ENCODE measurements around the gene SLIT3.
"Not testable (repeated sequence)": the region's sequence is repeated elsewhere in the genome, so short reads cannot be mapped to it uniquely, and the experiment has no call there.

The SLIT3 gene

GRCh38 chr5:169218861-169219260 lies 82.1 kb downstream of the SLIT3 start:
- no peak overlapping the region for H3K4me3 ChIP-seq (ENCODE audit: low read depth, low read length)
- TF ChIP-seq, protein P1, sequence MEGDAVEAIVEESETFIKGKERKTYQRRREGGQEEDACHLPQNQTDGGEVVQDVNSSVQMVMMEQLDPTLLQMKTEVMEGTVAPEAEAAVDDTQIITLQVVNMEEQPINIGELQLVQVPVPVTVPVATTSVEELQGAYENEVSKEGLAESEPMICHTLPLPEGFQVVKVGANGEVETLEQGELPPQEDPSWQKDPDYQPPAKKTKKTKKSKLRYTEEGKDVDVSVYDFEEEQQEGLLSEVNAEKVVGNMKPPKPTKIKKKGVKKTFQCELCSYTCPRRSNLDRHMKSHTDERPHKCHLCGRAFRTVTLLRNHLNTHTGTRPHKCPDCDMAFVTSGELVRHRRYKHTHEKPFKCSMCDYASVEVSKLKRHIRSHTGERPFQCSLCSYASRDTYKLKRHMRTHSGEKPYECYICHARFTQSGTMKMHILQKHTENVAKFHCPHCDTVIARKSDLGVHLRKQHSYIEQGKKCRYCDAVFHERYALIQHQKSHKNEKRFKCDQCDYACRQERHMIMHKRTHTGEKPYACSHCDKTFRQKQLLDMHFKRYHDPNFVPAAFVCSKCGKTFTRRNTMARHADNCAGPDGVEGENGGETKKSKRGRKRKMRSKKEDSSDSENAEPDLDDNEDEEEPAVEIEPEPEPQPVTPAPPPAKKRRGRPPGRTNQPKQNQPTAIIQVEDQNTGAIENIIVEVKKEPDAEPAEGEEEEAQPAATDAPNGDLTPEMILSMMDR (conservative IDR thresholded peaks at IDR 0.05; ENCODE audit: low read depth, low read length), result no peak
- no peak for DNase-seq (ENCODE audit: low read depth)

- H3K4me3 ChIP-seq (ENCODE audit: low read depth, low read length), result no peak overlapping the region
- DNase-seq (ENCODE audit: low read depth), result no peak
These were observed 82.8 kb downstream of the SLIT3 start for GRCh38 chr5:169218176-169218575.

GRCh38 chr5:169216866-169217265 lies 84.1 kb downstream of the SLIT3 start:
- no peak for DNase-seq (ENCODE audit: low read depth)
- no peak overlapping the region for H3K4me3 ChIP-seq (ENCODE audit: low read depth, low read length)
- TF ChIP-seq, protein P1 (conservative IDR thresholded peaks at IDR 0.05; ENCODE audit: low read depth, low read length), result no peak

More at GRCh38 chr5:169218176-169218575, 82.8 kb downstream of the SLIT3 start:
- TF ChIP-seq, protein P1 (conservative IDR thresholded peaks at IDR 0.05; ENCODE audit: low read depth, low read length), result no peak

DNA sequence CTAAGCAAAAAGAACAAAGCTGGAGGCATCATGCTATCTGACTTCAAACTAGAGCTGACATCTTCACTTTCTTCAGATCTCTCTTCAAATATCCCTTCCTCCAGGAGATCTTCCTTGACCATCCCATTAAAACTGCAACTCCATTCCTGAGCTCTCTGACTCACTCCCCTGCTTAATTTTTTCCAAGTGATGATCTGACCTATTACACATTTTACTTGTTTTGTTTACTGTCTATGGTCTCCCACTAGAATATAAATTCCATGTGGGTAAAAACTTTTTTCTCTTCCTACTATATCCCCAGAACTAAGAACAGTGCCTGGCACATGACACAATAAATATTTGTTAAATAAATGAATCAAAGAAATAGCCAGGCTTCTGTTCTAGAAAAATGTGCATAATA lies 87.5 kb downstream of the SLIT3 start:
- TF ChIP-seq, protein P1 (conservative IDR thresholded peaks at IDR 0.05; ENCODE audit: low read depth, low read length), result no peak
- DNase-seq (ENCODE audit: low read depth), result no peak
- H3K4me3 ChIP-seq (ENCODE audit: low read depth, low read length), result no peak overlapping the region

DNA sequence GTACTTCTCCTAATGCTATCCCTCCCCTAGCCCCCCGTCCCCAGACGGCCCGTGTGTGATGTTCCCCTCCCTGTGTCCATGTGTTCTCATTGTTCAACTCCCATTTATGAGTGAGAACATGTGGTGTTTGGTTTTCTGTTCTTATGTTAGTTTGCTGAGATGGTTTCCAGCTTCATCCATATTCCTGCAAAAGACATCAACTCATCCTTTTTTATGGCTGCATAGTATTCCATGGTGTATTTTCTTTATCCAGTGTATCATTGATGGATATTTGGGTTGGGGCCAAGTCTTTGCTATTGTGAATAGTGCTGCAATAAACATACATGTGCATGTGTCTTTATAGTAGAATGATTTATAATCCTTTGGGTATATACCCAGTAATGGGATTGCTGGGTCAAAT lies 89.2 kb downstream of the SLIT3 start:
- not testable (repeated sequence) for DNase-seq (ENCODE audit: low read depth); H3K4me3 ChIP-seq (ENCODE audit: low read depth, low read length)

DNA sequence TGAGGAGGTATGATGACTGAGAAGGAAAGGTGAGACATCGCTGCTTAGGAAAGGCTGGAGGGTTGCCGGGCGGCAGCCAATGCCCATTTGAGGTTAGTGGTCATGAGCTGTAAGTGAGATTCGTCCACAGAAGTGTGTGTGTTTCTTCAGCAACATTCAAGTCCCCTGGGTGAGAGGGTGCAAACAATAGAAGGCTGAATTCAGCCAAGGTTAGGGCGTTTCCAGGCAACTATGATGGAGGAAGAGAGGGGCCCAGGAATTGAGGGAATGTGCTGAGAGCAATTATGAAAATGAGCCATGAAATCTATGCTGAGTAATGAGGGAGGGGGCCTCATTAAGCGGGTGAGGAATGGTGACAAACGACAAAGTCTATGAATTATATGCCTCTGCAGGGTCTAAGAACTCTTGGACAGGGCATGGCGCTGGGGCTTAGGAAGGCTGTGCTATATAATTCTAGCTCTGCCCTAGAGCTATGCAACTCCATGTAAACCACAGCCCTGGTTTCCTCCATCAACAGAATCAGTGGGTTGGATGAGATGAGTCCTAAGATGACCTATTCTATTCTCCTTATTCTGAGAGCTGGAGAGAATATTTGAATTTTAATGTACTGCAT lies 96.0 kb downstream of the SLIT3 start:
- no peak for DNase-seq (ENCODE audit: low read depth)
- no peak overlapping the region for H3K4me3 ChIP-seq (ENCODE audit: low read depth, low read length)
- TF ChIP-seq, protein P1 (conservative IDR thresholded peaks at IDR 0.05; ENCODE audit: low read depth, low read length), result no peak

DNA sequence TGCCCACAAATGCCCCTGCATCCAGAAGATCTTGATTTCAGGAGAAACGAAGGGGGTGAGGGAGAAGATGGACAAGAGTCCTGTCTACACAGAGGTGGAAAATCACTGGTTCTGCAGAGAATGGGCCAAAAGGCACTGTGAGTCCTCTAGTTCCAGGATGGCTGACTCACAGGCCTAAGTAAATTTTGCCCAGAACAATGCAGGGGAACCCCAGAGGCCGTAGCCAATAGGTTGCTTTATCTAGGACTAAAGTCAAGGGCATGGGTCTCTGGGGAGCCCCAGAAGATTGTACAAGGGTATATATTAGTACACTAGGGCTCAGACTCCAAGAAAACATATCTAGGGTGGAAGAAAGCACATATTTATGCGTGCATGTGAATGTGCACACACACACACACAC lies 98.0 kb downstream of the SLIT3 start:
- no peak overlapping the region for H3K4me3 ChIP-seq (ENCODE audit: low read depth, low read length)
- TF ChIP-seq, protein P1 (conservative IDR thresholded peaks at IDR 0.05; ENCODE audit: low read depth, low read length), result no peak
- no peak for DNase-seq (ENCODE audit: low read depth)
